DMS153 treated with DMSO at 0.1 percent for 48 hours (cell line): ENCODE results near the gene GALM.
"Not testable (repeated sequence)": the region's sequence is repeated elsewhere in the genome, so short reads cannot be mapped to it uniquely, and the experiment has no call there.

ENCODE experiments used
- DNase-seq: peaks from one replicate; lab custom pipeline; 2025; ENCODE audit not compliant: unreplicated experiment; lab: John Stamatoyannopoulos, UW

GALM gene

GRCh38 chr2:38737000-38737698 is 71.2 kb downstream of the GALM start:
- DNase-seq: not testable (repeated sequence)

- DNase-seq: no peak
Measured at GRCh38 chr2:38737925-38738324, 72.0 kb downstream of the GALM start.

- DNase-seq: no peak
Measured at GRCh38 chr2:38739524-38739923, 73.6 kb downstream of the GALM start.

- peak; percentile 23 for DNase-seq
Measured at GRCh38 chr2:38740851-38741731, 75.2 kb downstream of the GALM start.

GRCh38 chr2:38742797-38743559 is 77.1 kb downstream of the GALM start:
- no peak for DNase-seq

GRCh38 chr2:38743672-38744398 is 77.9 kb downstream of the GALM start:
- no peak for DNase-seq

GRCh38 chr2:38744399-38744780 is 78.5 kb downstream of the GALM start:
- no peak for DNase-seq

GRCh38 chr2:38745267-38745666 is 79.4 kb downstream of the GALM start:
- DNase-seq: no peak

GRCh38 chr2:38747007-38747424 is 81.1 kb downstream of the GALM start:
- no peak for DNase-seq

- DNase-seq: no peak
Measured at GRCh38 chr2:38747819-38748218, 81.9 kb downstream of the GALM start.

- DNase-seq: no peak
Measured at GRCh38 chr2:38748391-38748790, 82.5 kb downstream of the GALM start.

GRCh38 chr2:38748943-38749804 is 83.3 kb downstream of the GALM start:
- DNase-seq: no peak

GRCh38 chr2:38750011-38750890 is 84.3 kb downstream of the GALM start:
- peak; percentile 22 for DNase-seq

- DNase-seq: peak; percentile 96
Measured at GRCh38 chr2:38750891-38751595, 85.1 kb downstream of the GALM start, which contains the start of gene SRSF7. Gene SRSF7 (minus strand): TSS chr2:38751361. CDS start chr2:38751256, 105 bp downstream.

- peak; percentile 43 for DNase-seq
Measured at GRCh38 chr2:38751596-38752410, 85.9 kb downstream of the GALM start.

- DNase-seq: no peak
Measured at GRCh38 chr2:38754049-38754448, 88.1 kb downstream of the GALM start.

GRCh38 chr2:38754506-38754905 is 88.6 kb downstream of the GALM start:
- no peak for DNase-seq
